SU-DHL-6 (cell line): Measurements from ENCODE around the gene CNEP1R1.

ENCODE experiments used
- CTCF ChIP-seq: fragments of 200-600 bp; sonication (generic); IDR thresholded peaks from one replicate; pipeline ENCODE4 v1.5.1; 2017; ENCODE audit warnings: antibody characterized with exemption, mild to moderate bottlenecking, low read length, moderate library complexity; ENCODE audit not compliant: insufficient read depth, poor library complexity, severe bottlenecking
- EZH2phosphoT487 ChIP-seq: fragments of 200-600 bp; sonication (generic), shearing (Covaris generic); conservative IDR thresholded peaks from 2 replicates; pipeline ENCODE4 v1.6.1; 2018; ENCODE audit warnings: mild to moderate bottlenecking, antibody characterized with exemption, low read length, moderate library complexity, mixed read lengths

GRCh38 chr16:50012182-50012581 lies 12.8 kb upstream of the CNEP1R1 start:
- TF ChIP-seq EZH2phosphoT487, result no peak
- TF ChIP-seq CTCF, result no peak
